CD4-positive, alpha-beta memory T cell (primary cell): ENCODE results near the gene PLCB1. TPM values are rescaled to one million over a fixed set of nuclear protein-coding genes. Genes with fewer than 3 reads are reported as not detected.
A peak's percentile ranks its signal among the peaks of the same experiment; 100 is the strongest.

Experiments used
- CTCF ChIA-PET: fragments of 350-600 bp; sonication (Branson Sonifier 250); formaldehyde crosslinking; loops from one replicate; lab custom pipeline; 2021; ENCODE audit warnings: inconsistent platforms; ENCODE audit not compliant: partially characterized antibody; lab: Charles Lee
- POLR2A ChIA-PET: fragments of 350-600 bp; sonication (Branson Sonifier 250); formaldehyde crosslinking; loops from one replicate; lab custom pipeline; 2021; ENCODE audit not compliant: partially characterized antibody; lab: Charles Lee
- DNase-seq, 5 donors: peaks; one replicate each; pipeline versions ENCODE4 v3.0.0 to v3.0.0-alpha.2; 2020 to 2022; ENCODE audit warnings: mixed read lengths in 1 of 5
- H3K27ac ChIP-seq: one replicate; pipeline ENCODE4 v1.7.0; 2013; ENCODE audit warnings: low read depth, low read length
- H3K27me3 ChIP-seq: 2 replicates; pipeline ENCODE4 v1.7.0; 2013; ENCODE audit warnings: mild to moderate bottlenecking, low read length, moderate library complexity; ENCODE audit not compliant: insufficient read depth
- H3K36me3 ChIP-seq: 2 replicates; pipeline ENCODE4 v1.7.0; 2013; ENCODE audit warnings: mild to moderate bottlenecking, low read length, moderate library complexity; ENCODE audit not compliant: insufficient read depth
- H3K4me1 ChIP-seq: 2 replicates; pipeline ENCODE4 v1.7.0; 2013; ENCODE audit warnings: mild to moderate bottlenecking, low read length, moderate library complexity; ENCODE audit not compliant: insufficient read depth
- H3K4me3 ChIP-seq, 2 donors: one replicate each; pipeline ENCODE4 v1.7.0; 2013; ENCODE audit warnings: low read length in 2 of 2, mild to moderate bottlenecking in 1 of 2
- H3K9me3 ChIP-seq, 2 donors: one replicate each; pipeline ENCODE4 v1.7.0; 2013; ENCODE audit warnings: low read length in 2 of 2, control low read depth in 1 of 2; ENCODE audit not compliant: control insufficient read depth in 1 of 2
- H3K27ac Mint-ChIP-seq, 7 donors: one replicate each; pipeline ENCODE4 v1.8.0; 2020 to 2021; ENCODE audit warnings: mixed read lengths in 7 of 7, mild to moderate bottlenecking in 6 of 7, inconsistent platforms in 3 of 7, moderate library complexity in 3 of 7
- H3K27me3 Mint-ChIP-seq, 2 donors: one replicate each; pipeline ENCODE4 v1.8.0; 2020 to 2021; ENCODE audit warnings: mixed read lengths in 2 of 2
- H3K36me3 Mint-ChIP-seq, 2 donors: one replicate each; pipeline ENCODE4 v1.8.0; 2020 to 2021; ENCODE audit warnings: mixed read lengths in 2 of 2, inconsistent platforms in 1 of 2, mild to moderate bottlenecking in 1 of 2
- H3K4me1 Mint-ChIP-seq, 4 donors: one replicate each; pipeline ENCODE4 v1.8.0; 2020 to 2021; ENCODE audit warnings: mixed read lengths in 4 of 4, mild to moderate bottlenecking in 1 of 4
- H3K4me3 Mint-ChIP-seq, 8 donors: one replicate each; pipeline ENCODE4 v1.8.0; 2020 to 2021; ENCODE audit warnings: mixed read lengths in 8 of 8, mild to moderate bottlenecking in 7 of 8, moderate library complexity in 6 of 8, inconsistent platforms in 3 of 8
- H3K9me3 Mint-ChIP-seq, 8 donors: one replicate each; pipeline ENCODE4 v1.8.0; 2020 to 2021; ENCODE audit warnings: mixed read lengths in 8 of 8, mild to moderate bottlenecking in 5 of 8, inconsistent platforms in 3 of 8, moderate library complexity in 1 of 8
- intact Hi-C: fragments of 100-400 bp; cut with micrococcal nuclease; formaldehyde crosslinking; loops from one replicate; pipeline ENCODE4 v1.15.1; 2023
- polyA plus RNA-seq, 2 donors: library from polyadenylated mRNA; unstranded; fragments of 300-500 nt; fragmentation: Illumina TruSeq; gene quantifications; one replicate each; pipeline ENCODE4 v1.2.3, GENCODE V29; 2021
- total RNA-seq, 2 experiments: library from RNA; stranded (reverse); gene quantifications; one replicate each; pipeline ENCODE4 v1.2.3, GENCODE V29; 2021

Gene PLCB1
- total and polyA plus RNA-seq, 4 experiments from 2014 or later: 5.5 to 9.6 (median 8.2) TPM

GRCh38 chr20:8648466-8648865 lies 516.4 kb downstream of the PLCB1 start:
- H3K27me3 ChIP-seq: no peaks in the 10 kb centered on the region
- no peak overlapping the region for H3K4me3 ChIP-seq
- no peak for DNase-seq
- Mint-ChIP-seq H3K27me3 (no peaks in the 10 kb centered on the region), H3K36me3 (peaks cover 4 to 23% of the 10 kb centered on the region in 2 donors), H3K4me1 (peaks cover 0 to 2% (median 0%) of the 10 kb centered on the region in 4 donors), H3K4me3 (no peak overlapping the region), H3K27ac (no peak overlapping the region), H3K9me3 (peaks cover 0 to 2% (median 0%) of the 10 kb centered on the region in 8 donors)
- H3K4me1 ChIP-seq: no peaks in the 10 kb centered on the region
- no peaks in the 10 kb centered on the region for H3K9me3 ChIP-seq
- CTCF ChIA-PET: no interaction called here
- POLR2A ChIA-PET: no interaction called here
- no peak overlapping the region for H3K27ac ChIP-seq
- intact Hi-C loops: no loop called here
- H3K36me3 ChIP-seq: no peaks in the 10 kb centered on the region

DNA sequence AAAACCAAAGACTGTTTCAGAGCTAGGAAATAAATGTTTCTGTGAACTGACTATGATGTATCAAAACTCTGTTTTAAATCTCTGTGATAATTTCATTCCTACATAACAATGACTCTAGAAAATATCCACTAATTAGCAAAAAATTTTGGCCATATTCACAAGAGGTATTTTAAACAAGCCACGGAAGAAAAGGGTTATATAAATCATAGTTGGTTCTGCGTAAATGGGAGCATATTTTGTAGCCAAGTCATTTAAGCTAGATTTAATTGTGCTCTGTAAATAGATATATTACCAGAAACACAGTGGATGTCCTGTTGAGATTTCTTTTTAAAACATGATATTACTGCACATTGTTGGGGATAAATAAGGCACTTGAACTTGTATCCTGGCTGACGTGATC lies 520.3 kb downstream of the PLCB1 start:
- Mint-ChIP-seq H3K9me3 (no peaks in the 10 kb centered on the region), H3K27ac (no peak overlapping the region), H3K27me3 (no peaks in the 10 kb centered on the region), H3K4me3 (no peak overlapping the region), H3K4me1 (peaks cover 0 to 4% (median 0%) of the 10 kb centered on the region in 4 donors), H3K36me3 (peaks cover 0 to 8% of the 10 kb centered on the region in 2 donors)
- Histone ChIP-seq H3K9me3 (no peaks in the 10 kb centered on the region), H3K27me3 (no peaks in the 10 kb centered on the region), H3K4me3 (no peak overlapping the region), H3K4me1 (no peaks in the 10 kb centered on the region), H3K36me3 (no peaks in the 10 kb centered on the region), H3K27ac (no peak overlapping the region)
- POLR2A ChIA-PET: no interaction called here
- DNase-seq: no peak
- intact Hi-C loops: no loop called here
- CTCF ChIA-PET: no interaction called here

DNA sequence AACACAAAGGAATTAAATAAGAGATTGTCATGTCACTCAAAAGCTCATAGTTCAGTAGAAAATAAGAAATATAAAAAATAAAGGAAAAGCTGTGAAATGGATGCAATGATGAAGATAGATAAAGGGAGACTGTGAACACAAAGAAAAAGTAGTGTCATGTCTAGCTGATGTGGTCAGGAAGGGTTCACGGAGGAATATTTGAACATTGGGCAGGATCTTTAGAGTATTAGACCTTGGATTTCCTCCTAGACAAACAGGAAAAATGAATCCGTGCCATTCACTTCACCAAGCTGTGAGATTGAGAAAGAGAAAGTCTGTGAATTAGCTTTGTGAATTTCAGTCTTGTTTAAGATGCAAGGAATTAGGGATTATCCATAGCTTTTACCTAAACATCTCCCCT lies 522.4 kb downstream of the PLCB1 start:
- Histone ChIP-seq H3K4me1 (no peaks in the 10 kb centered on the region), H3K36me3 (no peaks in the 10 kb centered on the region), H3K27me3 (no peaks in the 10 kb centered on the region), H3K9me3 (no peaks in the 10 kb centered on the region), H3K27ac (no peak overlapping the region), H3K4me3 (no peak overlapping the region)
- Mint-ChIP-seq H3K9me3 (no peaks in the 10 kb centered on the region), H3K36me3 (peaks cover 0 to 3% of the 10 kb centered on the region in 2 donors), H3K4me3 (no peak overlapping the region), H3K27me3 (no peaks in the 10 kb centered on the region), H3K4me1 (peaks cover 0 to 2% (median 0%) of the 10 kb centered on the region in 4 donors), H3K27ac (no peak overlapping the region)
- CTCF ChIA-PET: no interaction called here
- POLR2A ChIA-PET: no interaction called here
- DNase-seq: no peak
- intact Hi-C loops: no loop called here

DNA sequence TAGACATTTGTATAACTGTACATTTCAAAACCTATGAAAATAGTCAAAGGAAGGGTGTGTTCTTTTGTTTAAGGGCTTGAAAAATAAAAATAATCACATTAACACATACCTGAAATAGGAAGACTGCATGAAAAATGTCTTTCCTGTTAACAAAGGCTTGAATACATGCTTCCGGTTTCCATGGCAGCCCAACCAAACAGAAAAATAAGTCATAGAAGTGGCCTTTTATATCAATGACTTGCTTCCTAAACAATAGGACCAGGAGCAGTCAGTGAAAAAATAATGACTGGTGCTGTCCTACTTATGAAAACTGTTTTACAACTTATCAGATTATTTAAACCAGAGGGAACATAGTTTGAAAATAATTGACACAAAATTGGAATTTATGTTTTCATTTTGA lies 524.3 kb downstream of the PLCB1 start:
- Histone ChIP-seq H3K9me3 (no peaks in the 10 kb centered on the region), H3K36me3 (no peaks in the 10 kb centered on the region), H3K4me1 (no peaks in the 10 kb centered on the region), H3K4me3 (no peak overlapping the region), H3K27me3 (no peaks in the 10 kb centered on the region), H3K27ac (no peak overlapping the region)
- ChIA-PET CTCF (no interaction called here), POLR2A (no interaction called here)
- no peaks in the 10 kb centered on the region for H3K27me3 Mint-ChIP-seq
- intact Hi-C loops: no loop called here
- H3K36me3 Mint-ChIP-seq: peaks cover 3 to 5% of the 10 kb centered on the region in 2 donors
- H3K4me1 Mint-ChIP-seq: peaks cover 0 to 2% (median 0%) of the 10 kb centered on the region in 4 donors
- H3K9me3 Mint-ChIP-seq: no peaks in the 10 kb centered on the region
- no peak for DNase-seq
- no peak overlapping the region for H3K27ac Mint-ChIP-seq
- H3K4me3 Mint-ChIP-seq: peak overlapping the region in 1 of 8 donors; percentile 11

- Mint-ChIP-seq H3K4me1 (peaks cover 0 to 2% (median 0%) of the 10 kb centered on the region in 4 donors), H3K9me3 (peaks cover 0 to 2% (median 0%) of the 10 kb centered on the region in 8 donors), H3K27ac (no peak overlapping the region), H3K4me3 (no peak overlapping the region), H3K36me3 (peaks cover 3 to 5% of the 10 kb centered on the region in 2 donors), H3K27me3 (no peaks in the 10 kb centered on the region)
- Histone ChIP-seq H3K4me3 (no peak overlapping the region), H3K4me1 (no peaks in the 10 kb centered on the region), H3K36me3 (no peaks in the 10 kb centered on the region), H3K27ac (no peak overlapping the region), H3K27me3 (no peaks in the 10 kb centered on the region), H3K9me3 (no peaks in the 10 kb centered on the region)
- no peak for DNase-seq
- intact Hi-C loops: no loop called here
- CTCF ChIA-PET: no interaction called here
- POLR2A ChIA-PET: no interaction called here
Observed at GRCh38 chr20:8657664-8658063, 525.6 kb downstream of the PLCB1 start.

GRCh38 chr20:8658103-8658502 lies 526.0 kb downstream of the PLCB1 start:
- H3K36me3 Mint-ChIP-seq: peaks cover 3 to 5% of the 10 kb centered on the region in 2 donors
- H3K9me3 Mint-ChIP-seq: peaks cover 0 to 2% (median 0%) of the 10 kb centered on the region in 8 donors
- H3K4me1 Mint-ChIP-seq: peaks cover 0 to 2% (median 0%) of the 10 kb centered on the region in 4 donors
- no peaks in the 10 kb centered on the region for H3K9me3 ChIP-seq
- H3K4me1 ChIP-seq: no peaks in the 10 kb centered on the region
- H3K27ac ChIP-seq: no peak overlapping the region
- no peak for DNase-seq
- intact Hi-C loops: no loop called here
- no peak overlapping the region for H3K27ac Mint-ChIP-seq
- ChIA-PET POLR2A (no interaction called here), CTCF (no interaction called here)
- no peak overlapping the region for H3K4me3 Mint-ChIP-seq
- no peak overlapping the region for H3K4me3 ChIP-seq
- H3K27me3 Mint-ChIP-seq: no peaks in the 10 kb centered on the region
- H3K36me3 ChIP-seq: no peaks in the 10 kb centered on the region
- H3K27me3 ChIP-seq: no peaks in the 10 kb centered on the region

DNA sequence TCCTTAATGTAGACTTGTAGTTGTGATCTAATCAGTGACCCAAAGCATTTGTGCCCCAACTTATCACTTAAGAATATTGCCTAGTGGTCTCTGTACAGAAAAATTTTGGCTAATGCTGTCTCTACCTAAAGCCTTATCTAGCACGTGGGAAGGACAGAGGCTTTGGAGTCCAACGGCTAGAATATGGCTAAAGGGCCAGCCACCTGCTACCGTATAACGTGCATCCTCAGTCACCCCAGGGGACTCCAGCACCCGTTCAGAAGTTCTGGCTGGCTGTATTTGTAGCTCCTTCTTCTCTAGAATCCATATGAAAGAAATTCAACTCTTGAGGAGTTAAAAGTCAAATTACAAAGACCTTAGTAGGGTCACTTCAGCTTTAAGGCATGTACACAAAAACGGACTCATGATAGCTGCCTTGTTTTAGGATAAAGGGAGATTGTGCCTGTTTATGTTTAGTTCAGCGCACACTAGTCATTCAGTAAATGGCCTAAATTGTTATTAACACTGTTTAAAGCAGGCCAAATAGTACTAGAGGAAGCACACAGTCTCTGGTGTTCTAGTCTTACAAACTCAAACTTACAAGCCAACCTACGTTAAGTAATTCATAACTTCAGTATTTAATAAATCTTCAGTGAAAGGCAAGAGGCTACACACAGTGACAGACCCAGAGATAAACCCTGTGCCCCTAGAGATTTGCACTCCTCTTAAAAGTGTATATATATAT lies 529.3 kb downstream of the PLCB1 start:
- Mint-ChIP-seq H3K4me1 (no peaks in the 10 kb centered on the region), H3K27ac (peak overlapping the region in 1 of 7 donors; percentile 70), H3K9me3 (peaks cover 0 to 2% (median 0%) of the 10 kb centered on the region in 8 donors), H3K4me3 (peak overlapping the region in 1 of 8 donors; percentile 11), H3K36me3 (peaks cover 5 to 8% of the 10 kb centered on the region in 2 donors), H3K27me3 (no peaks in the 10 kb centered on the region)
- ChIA-PET POLR2A (no interaction called here), CTCF (no interaction called here)
- intact Hi-C loops: no loop called here
- Histone ChIP-seq H3K27ac (no peak overlapping the region), H3K27me3 (no peaks in the 10 kb centered on the region), H3K4me3 (no peak overlapping the region), H3K4me1 (no peaks in the 10 kb centered on the region), H3K36me3 (no peaks in the 10 kb centered on the region), H3K9me3 (no peaks in the 10 kb centered on the region)
- DNase-seq: no peak
